ENCODE data around the gene SLC3A2.

DNA sequence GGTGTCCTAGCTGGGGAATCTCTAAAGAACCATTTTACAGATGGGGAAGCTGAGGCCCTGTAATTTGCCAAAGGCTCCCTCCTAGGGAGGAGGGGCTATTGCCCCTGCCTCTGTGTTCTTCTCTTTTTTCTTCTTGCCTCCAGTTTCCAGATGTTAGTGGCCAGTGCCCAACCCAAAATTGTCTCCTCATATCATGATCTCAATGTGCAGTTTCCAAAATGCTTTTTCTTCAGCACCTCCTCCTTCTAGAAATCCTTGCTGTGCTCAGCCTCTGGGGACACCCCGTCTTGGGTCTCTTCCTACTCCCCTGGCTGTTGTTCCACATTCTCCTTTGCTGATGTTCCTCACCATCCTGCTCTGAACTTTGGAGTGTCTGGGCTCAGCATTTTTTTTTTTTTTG, 50.0 kb downstream of the SLC3A2 start:
- TF ChIP-seq ZNF780A (CRISPR knock-in tag; IDR thresholded peaks at IDR 0.05): no peak
- TF ChIP-seq, protein P1, sequence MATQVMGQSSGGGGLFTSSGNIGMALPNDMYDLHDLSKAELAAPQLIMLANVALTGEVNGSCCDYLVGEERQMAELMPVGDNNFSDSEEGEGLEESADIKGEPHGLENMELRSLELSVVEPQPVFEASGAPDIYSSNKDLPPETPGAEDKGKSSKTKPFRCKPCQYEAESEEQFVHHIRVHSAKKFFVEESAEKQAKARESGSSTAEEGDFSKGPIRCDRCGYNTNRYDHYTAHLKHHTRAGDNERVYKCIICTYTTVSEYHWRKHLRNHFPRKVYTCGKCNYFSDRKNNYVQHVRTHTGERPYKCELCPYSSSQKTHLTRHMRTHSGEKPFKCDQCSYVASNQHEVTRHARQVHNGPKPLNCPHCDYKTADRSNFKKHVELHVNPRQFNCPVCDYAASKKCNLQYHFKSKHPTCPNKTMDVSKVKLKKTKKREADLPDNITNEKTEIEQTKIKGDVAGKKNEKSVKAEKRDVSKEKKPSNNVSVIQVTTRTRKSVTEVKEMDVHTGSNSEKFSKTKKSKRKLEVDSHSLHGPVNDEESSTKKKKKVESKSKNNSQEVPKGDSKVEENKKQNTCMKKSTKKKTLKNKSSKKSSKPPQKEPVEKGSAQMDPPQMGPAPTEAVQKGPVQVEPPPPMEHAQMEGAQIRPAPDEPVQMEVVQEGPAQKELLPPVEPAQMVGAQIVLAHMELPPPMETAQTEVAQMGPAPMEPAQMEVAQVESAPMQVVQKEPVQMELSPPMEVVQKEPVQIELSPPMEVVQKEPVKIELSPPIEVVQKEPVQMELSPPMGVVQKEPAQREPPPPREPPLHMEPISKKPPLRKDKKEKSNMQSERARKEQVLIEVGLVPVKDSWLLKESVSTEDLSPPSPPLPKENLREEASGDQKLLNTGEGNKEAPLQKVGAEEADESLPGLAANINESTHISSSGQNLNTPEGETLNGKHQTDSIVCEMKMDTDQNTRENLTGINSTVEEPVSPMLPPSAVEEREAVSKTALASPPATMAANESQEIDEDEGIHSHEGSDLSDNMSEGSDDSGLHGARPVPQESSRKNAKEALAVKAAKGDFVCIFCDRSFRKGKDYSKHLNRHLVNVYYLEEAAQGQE (IDR thresholded peaks at IDR 0.05; ENCODE audit: borderline replicate concordance in 1 of 2, low read depth in 1 of 2, low read length in 2 of 2): no peak
- TF ChIP-seq, protein P2, sequence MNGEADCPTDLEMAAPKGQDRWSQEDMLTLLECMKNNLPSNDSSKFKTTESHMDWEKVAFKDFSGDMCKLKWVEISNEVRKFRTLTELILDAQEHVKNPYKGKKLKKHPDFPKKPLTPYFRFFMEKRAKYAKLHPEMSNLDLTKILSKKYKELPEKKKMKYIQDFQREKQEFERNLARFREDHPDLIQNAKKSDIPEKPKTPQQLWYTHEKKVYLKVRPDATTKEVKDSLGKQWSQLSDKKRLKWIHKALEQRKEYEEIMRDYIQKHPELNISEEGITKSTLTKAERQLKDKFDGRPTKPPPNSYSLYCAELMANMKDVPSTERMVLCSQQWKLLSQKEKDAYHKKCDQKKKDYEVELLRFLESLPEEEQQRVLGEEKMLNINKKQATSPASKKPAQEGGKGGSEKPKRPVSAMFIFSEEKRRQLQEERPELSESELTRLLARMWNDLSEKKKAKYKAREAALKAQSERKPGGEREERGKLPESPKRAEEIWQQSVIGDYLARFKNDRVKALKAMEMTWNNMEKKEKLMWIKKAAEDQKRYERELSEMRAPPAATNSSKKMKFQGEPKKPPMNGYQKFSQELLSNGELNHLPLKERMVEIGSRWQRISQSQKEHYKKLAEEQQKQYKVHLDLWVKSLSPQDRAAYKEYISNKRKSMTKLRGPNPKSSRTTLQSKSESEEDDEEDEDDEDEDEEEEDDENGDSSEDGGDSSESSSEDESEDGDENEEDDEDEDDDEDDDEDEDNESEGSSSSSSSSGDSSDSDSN (CRISPR knock-in tag; IDR thresholded peaks at IDR 0.05): no peak
- TF ChIP-seq ELF4 (CRISPR knock-in tag; IDR thresholded peaks at IDR 0.05; ENCODE audit: borderline replicate concordance): no peak
- TF ChIP-seq NR2F6 (IDR thresholded peaks at IDR 0.05): no peak
- no peak for TF ChIP-seq NR2F6 (CRISPR knock-in tag; IDR thresholded peaks at IDR 0.05)
- TF ChIP-seq ZBTB38 (CRISPR knock-in tag; IDR thresholded peaks at IDR 0.05): no peak
- TF ChIP-seq POLR2AphosphoS2 (IDR thresholded peaks at IDR 0.05; ENCODE audit: low read depth, low read length): no peak
- TF ChIP-seq, protein P3, sequence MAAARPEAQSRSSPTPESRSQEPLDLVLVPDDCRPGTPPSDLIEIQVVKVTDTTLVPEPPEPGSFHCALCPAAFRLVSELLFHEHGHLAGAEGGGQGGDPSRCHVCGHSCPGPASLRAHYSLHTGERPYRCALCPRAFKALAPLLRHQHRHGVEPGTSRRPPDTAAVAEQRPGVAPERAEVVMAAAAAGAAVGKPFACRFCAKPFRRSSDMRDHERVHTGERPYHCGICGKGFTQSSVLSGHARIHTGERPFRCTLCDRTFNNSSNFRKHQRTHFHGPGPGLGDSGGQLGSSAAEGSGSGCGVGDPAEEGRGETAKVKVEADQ (CRISPR knock-in tag; IDR thresholded peaks at IDR 0.05; ENCODE audit: borderline replicate concordance): no peak
- TF ChIP-seq, protein P4, sequence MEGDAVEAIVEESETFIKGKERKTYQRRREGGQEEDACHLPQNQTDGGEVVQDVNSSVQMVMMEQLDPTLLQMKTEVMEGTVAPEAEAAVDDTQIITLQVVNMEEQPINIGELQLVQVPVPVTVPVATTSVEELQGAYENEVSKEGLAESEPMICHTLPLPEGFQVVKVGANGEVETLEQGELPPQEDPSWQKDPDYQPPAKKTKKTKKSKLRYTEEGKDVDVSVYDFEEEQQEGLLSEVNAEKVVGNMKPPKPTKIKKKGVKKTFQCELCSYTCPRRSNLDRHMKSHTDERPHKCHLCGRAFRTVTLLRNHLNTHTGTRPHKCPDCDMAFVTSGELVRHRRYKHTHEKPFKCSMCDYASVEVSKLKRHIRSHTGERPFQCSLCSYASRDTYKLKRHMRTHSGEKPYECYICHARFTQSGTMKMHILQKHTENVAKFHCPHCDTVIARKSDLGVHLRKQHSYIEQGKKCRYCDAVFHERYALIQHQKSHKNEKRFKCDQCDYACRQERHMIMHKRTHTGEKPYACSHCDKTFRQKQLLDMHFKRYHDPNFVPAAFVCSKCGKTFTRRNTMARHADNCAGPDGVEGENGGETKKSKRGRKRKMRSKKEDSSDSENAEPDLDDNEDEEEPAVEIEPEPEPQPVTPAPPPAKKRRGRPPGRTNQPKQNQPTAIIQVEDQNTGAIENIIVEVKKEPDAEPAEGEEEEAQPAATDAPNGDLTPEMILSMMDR (CRISPR knock-in tag; IDR thresholded peaks at IDR 0.05): no peak
- no peak for TF ChIP-seq SIN3A (IDR thresholded peaks at IDR 0.05; ENCODE audit: borderline replicate concordance, low read depth, low read length)
- no peak for TF ChIP-seq ZNF549 (CRISPR knock-in tag; IDR thresholded peaks at IDR 0.05)
- no peak for TF ChIP-seq ZNF350 (CRISPR knock-in tag; IDR thresholded peaks at IDR 0.05; ENCODE audit: borderline replicate concordance, low read depth)
